ENCODE measurements around the gene KIF7. TPM values are rescaled to one million over a fixed set of nuclear protein-coding genes. Genes with fewer than 3 reads are reported as not detected.

KIF7 gene
- total RNA-seq, 2 donors from 2014 or later = 1.7 to 2.5 TPM

DNA sequence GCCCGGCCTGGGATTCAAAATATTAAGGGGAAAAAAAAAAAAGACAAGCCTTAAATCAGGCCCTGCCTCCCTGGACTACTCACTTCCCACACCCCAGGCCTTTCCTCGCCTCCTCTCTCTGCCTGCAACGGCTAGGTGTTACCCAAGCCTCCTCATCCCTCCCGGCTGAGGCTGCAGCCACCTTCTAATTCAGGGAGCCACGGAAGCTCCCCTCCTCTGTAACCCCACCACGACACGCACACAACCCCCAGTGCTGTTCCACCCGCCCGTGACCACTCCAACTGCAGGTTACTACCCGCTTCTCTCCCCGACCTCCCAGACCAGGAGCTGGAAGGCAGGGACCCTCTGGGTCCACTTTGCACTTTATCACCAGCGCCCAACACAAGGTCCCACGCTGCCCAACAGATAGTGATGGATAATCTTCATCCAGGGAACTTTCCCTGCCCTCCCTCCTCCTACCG is 936 bp downstream of the KIF7 start:
- ATAC-seq (no peak), DNase-seq (no peak)
- intact Hi-C loops (cut with DNase I, micrococcal nuclease) = no loop called here

DNA sequence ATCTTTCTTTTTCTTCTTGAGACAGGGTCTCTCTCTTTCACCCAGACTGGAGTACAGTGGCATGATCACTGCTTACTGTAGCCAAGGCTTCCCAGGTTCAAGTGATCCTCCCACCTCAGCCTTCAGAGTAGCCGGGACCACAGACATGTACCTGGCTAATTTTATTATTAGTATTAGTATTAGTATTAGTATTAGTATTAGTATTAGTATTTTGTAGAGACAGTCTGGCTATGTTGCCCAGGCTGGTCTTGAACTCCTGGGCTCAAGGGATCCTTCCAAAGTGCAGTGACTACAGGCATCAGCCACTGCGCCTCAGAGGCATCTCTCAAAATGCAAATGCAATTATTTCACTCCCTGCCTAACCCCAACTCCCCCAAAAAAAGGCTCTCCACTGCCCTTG is 1.7 kb downstream of the KIF7 start:
- intact Hi-C loops (cut with DNase I, micrococcal nuclease) = no loop called here
- DNase-seq (no peak), ATAC-seq (no peak)

GRCh38 chr15:89652666-89653065 is 2.6 kb downstream of the KIF7 start:
- ATAC-seq = no peak
- intact Hi-C loops (cut with DNase I, micrococcal nuclease) = no loop called here
- DNase-seq = no peak

DNA sequence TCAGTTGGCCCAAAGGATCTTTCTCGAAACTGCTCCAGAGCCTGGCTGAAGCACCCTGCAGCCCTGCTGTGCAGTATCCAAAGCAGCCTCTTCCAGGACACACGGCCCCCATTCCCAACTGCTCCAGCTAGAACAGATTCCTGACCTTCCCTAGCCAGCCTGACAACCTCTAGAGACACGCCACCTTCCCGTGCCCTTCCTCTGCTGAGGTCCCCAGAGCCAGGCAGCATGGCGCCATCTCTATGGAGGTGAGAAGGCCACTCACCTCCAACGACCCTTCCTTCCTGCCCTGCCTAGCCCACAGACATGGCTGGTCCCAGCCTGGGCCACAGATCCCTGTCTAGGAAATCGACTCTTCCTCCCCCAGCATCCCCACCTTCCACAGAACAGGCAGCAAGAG is 3.1 kb downstream of the KIF7 start:
- no peak for DNase-seq
- no peak for ATAC-seq
- intact Hi-C loops (cut with DNase I, micrococcal nuclease) = no loop called here

- intact Hi-C loops (cut with DNase I, micrococcal nuclease) = loop anchor here in 1 of 2 donors (10.0 kb wide), 1 partner anchor 85 kb away; no protein-coding TSS in a partner anchor
- ATAC-seq = no peak
- DNase-seq = no peak
These were observed 5.6 kb downstream of the KIF7 start for GRCh38 chr15:89649716-89650115.

GRCh38 chr15:89649013-89649625 is 6.1 kb downstream of the KIF7 start:
- no peak for ATAC-seq
- intact Hi-C loops (cut with DNase I, micrococcal nuclease) = loop anchor here in 1 of 2 donors (10.0 kb wide), 1 partner anchor 86 kb away; no protein-coding TSS in a partner anchor
- no peak for DNase-seq

GRCh38 chr15:89648106-89649012 is 6.9 kb downstream of the KIF7 start:
- intact Hi-C loops (cut with DNase I, micrococcal nuclease) = loop anchor here in 1 of 2 donors (10.0 kb wide), 1 partner anchor 86 kb away; no protein-coding TSS in a partner anchor
- DNase-seq (no peak), ATAC-seq (no peak)

- peak; percentile 92 for ATAC-seq
- DNase-seq = peak; percentile 54 to 89
- intact Hi-C loops (cut with DNase I, micrococcal nuclease) = loop anchor here in 1 of 2 donors (10.0 kb wide), 1 partner anchor 87 kb away; no protein-coding TSS in a partner anchor
These were observed 7.9 kb downstream of the KIF7 start for GRCh38 chr15:89647191-89647851.

DNA sequence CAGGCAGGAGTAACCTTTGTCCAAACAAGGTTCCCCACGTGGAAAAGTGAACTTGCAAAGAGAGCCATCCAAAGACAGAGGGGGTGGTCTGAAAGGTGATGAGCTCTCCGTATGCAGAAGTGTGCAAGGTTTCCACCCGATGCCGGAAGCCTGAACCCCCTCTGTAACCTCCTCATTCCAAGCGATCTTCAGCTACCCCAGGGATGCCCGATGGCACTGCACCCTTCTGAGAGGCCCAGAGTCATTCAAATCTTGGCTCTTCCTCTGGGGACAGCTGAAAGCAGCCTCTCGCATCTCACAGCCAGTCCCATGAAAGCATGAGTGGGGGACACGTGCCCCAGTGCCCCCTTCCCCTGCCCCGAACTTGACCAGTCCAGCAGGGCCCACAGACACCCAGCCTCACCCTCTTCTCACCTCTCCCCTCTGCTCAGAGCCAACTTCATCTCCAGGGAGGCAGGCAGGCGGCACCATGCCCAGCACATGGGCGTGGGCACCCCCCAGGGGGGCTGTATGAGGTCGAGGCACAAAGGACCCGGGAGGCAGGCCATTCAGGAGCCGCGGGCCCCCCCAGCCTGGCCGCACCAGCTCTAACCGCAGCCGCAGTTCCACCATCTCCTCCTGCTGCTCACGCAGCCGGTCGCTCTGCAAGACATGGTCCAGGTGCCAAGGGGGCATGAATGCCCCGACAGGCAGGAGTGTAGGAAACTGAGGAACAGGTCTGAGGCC is 8.7 kb downstream of the KIF7 start:
- DNase-seq = no peak
- intact Hi-C loops (cut with DNase I, micrococcal nuclease) = loop anchor here in 1 of 2 donors (10.0 kb wide), 1 partner anchor 88 kb away; no protein-coding TSS in a partner anchor
- ATAC-seq = peak; percentile 18

DNA sequence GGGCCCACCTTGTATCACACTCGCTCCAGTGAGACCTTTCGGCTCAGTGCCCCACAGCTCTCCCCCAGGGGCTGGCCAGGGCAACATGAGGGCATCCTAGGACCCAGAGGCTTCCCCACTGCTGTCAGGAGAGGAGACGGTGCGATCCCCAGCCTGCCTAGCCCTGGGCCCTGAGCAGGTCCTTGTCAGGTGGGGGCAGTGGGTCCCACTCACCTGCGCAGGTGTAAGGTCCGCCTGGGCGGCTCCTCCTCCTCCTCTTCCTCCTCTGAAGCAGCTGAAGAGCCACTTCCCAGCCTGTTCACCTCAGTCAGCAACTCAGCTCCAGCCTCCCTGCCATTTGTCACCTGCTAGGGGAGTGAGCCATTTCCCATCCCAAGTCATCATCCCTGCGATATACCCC is 9.6 kb downstream of the KIF7 start:
- ATAC-seq (no peak), DNase-seq (no peak)
- intact Hi-C loops (cut with DNase I, micrococcal nuclease) = loop anchor here in 1 of 2 donors (10.0 kb wide), 1 partner anchor 89 kb away; no protein-coding TSS in a partner anchor

GRCh38 chr15:89642106-89642505 is 13.2 kb downstream of the KIF7 start:
- intact Hi-C loops (cut with DNase I, micrococcal nuclease) = loop anchor here in 1 of 2 donors (10.0 kb wide), 1 partner anchor 93 kb away; no protein-coding TSS in a partner anchor
- no peak for DNase-seq
- ATAC-seq = no peak

DNA sequence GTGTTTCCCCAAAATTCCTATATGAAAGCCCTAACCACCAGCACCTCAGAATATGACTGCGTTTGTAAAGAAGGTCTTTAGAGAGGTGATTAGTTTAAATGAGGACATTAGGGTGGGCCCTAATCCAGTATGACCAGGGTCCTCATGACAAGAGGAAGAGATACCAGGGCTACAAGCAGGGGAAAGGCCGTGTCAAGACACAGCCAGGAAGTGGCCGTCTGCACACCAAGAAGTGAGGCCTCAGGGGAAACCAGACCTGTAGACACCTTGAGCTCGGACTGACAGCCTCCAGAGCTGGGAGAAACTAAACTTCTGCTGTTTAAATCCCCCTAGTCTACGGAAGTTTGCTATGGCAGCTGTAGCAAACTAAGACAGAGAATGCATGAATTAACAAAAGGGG is 14.2 kb downstream of the KIF7 start:
- ATAC-seq = no peak
- no peak for DNase-seq
- intact Hi-C loops (cut with DNase I, micrococcal nuclease) = loop anchor here in 1 of 2 donors (10.0 kb wide), 1 partner anchor 94 kb away; no protein-coding TSS in a partner anchor

- ATAC-seq = no peak
- DNase-seq = no peak
These were observed 15.0 kb downstream of the KIF7 start for GRCh38 chr15:89640245-89640644.

GRCh38 chr15:89633585-89633984 is 21.7 kb downstream of the KIF7 start:
- DNase-seq (no peak), ATAC-seq (no peak)
- intact Hi-C loops (cut with DNase I, micrococcal nuclease) = no loop called here

More at GRCh38 chr15:89640245-89640644, 15.0 kb downstream of the KIF7 start:
- intact Hi-C loops (cut with DNase I, micrococcal nuclease) = loop anchor here in 1 of 2 donors (10.0 kb wide), 1 partner anchor 95 kb away; no protein-coding TSS in a partner anchor

DNA sequence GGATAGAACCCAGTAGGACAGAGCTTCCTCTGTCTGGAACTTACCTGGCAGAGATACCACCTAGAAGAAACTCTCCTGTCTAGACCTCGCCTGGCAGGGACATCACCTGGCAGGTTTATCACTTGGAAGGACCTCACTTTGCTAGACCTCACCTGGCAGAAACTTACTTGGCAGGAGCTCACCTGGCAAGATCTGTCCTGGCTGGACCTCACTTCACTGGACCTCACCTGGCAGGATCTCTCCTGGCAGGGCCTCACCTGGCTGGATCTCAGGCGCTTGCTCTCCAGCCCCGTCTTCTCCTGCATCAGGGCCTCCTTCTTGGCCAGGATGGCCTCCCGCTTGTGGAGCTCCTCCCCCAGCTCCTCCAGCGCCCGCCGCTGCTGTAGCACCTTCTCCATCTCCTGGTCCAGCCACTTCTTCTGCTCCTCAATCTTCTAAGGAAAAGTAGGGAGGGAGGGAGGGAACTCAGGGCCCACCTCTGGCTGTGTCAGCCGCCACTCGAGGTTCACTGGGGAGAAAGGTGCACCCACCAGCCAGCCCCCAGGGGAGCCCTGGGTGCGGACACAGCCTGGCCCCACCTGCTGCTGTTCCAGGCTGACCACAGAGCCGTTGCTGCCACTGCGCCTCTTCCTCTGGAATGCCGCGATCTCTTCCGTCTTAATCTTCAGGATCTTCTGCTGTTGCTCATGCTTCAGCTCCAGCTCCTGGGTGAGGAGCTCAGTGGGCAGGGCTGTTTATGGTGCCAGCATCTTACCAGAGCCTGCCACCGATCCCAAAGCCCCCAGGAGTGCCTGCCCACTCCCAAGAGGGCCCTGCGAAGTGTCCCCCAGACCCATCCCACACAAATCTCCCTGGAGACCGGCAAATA is 22.5 kb downstream of the KIF7 start:
- intact Hi-C loops (cut with DNase I, micrococcal nuclease) = no loop called here
- no peak for ATAC-seq
- no peak for DNase-seq

GRCh38 chr15:89631902-89632264 is 23.4 kb downstream of the KIF7 start:
- intact Hi-C loops (cut with DNase I, micrococcal nuclease) = no loop called here
- DNase-seq = no peak
- ATAC-seq = no peak

Data from left colon (tissue), 2 donors.